HepG2 (cell line): ENCODE measurements around the gene TADA1. TPM values are rescaled to one million over a fixed set of nuclear protein-coding genes. Genes with fewer than 3 reads are reported as not detected.

Source experiments
- ERF ChIP-seq: IDR thresholded peaks from 2 replicates; pipeline ENCODE4 v1.6.1; 2018; ENCODE audit warnings: missing biosample characterization, missing genetic modification reagents
- FOSL2 ChIP-seq: sonication (generic); formaldehyde crosslinking; IDR thresholded peaks from 2 replicates; pipeline ENCODE4 v1.4.0; 2020; ENCODE audit warnings: missing genetic modification reagents
- GABPB1 ChIP-seq: IDR thresholded peaks from 2 replicates; pipeline ENCODE4 v1.6.1; 2016; ENCODE audit warnings: mild to moderate bottlenecking, missing genetic modification reagents, moderate library complexity, missing compliant biosample characterization
- HDAC1 ChIP-seq: sonication (generic); formaldehyde crosslinking; IDR thresholded peaks from 2 replicates; pipeline ENCODE4 v1.5.1; 2020; ENCODE audit warnings: mild to moderate bottlenecking, missing genetic modification reagents
- IKZF5 ChIP-seq: IDR thresholded peaks from 2 replicates; pipeline ENCODE4 v1.6.1; 2018; ENCODE audit warnings: missing genetic modification reagents, mild to moderate bottlenecking, missing compliant biosample characterization
- KAT8 ChIP-seq: IDR thresholded peaks from 2 replicates; pipeline ENCODE4 v1.6.1; 2016; ENCODE audit warnings: missing genetic modification reagents, missing compliant biosample characterization
- KDM1A ChIP-seq: IDR thresholded peaks from 2 replicates; pipeline ENCODE4 v1.6.1; 2016; ENCODE audit warnings: missing compliant biosample characterization
- KDM5B ChIP-seq: sonication (generic); formaldehyde crosslinking; IDR thresholded peaks from 2 replicates; pipeline ENCODE4 v1.4.0; 2020; ENCODE audit warnings: missing genetic modification reagents, mild to moderate bottlenecking, borderline replicate concordance
- KDM6A ChIP-seq: IDR thresholded peaks from 2 replicates; pipeline ENCODE4 v1.6.1; 2016; ENCODE audit warnings: low read depth
- KMT2B ChIP-seq: IDR thresholded peaks from 2 replicates; pipeline ENCODE4 v1.6.1; 2016; ENCODE audit warnings: missing genetic modification reagents, missing compliant biosample characterization
- LBX2 ChIP-seq: sonication (generic); formaldehyde crosslinking; IDR thresholded peaks from 2 replicates; pipeline ENCODE4 v1.5.0; 2020; ENCODE audit warnings: missing genetic modification reagents, mild to moderate bottlenecking, borderline replicate concordance
- MEF2D ChIP-seq: sonication (generic); formaldehyde crosslinking; IDR thresholded peaks from 2 replicates; pipeline ENCODE4 v1.5.1; 2020; ENCODE audit warnings: mild to moderate bottlenecking, missing genetic modification reagents
- SMAD3 ChIP-seq: sonication (generic); formaldehyde crosslinking; IDR thresholded peaks from 2 replicates; pipeline ENCODE4 v1.4.0; 2020; ENCODE audit warnings: missing genetic modification reagents
- SNRNP70 ChIP-seq: fragments of 200-400 bp; formaldehyde crosslinking; IDR thresholded peaks from 2 replicates; pipeline ENCODE4 v1.6.1; 2017; ENCODE audit warnings: mild to moderate bottlenecking, low read depth, low read length, moderate library complexity
- SOX13 ChIP-seq, 3 experiments: fragments of 450-650 bp in 1 of 3; sonication (generic) in 1 of 3; formaldehyde crosslinking in 1 of 3; IDR thresholded peaks in 2 of 3; conservative IDR thresholded peaks in 1 of 3; 2 replicates each; pipeline versions ENCODE4 v1.5.0 to v1.6.1; 2016 to 2020; ENCODE audit warnings: antibody characterized with exemption in 1 of 3, mild to moderate bottlenecking in 1 of 3, missing compliant biosample characterization in 1 of 3, missing genetic modification reagents in 1 of 3, moderate library complexity in 1 of 3
- SOX6 ChIP-seq, 2 experiments: fragments of 450-650 bp in 1 of 2; sonication (generic) in 1 of 2; formaldehyde crosslinking in 1 of 2; IDR thresholded peaks; 2 replicates each; pipeline versions ENCODE4 v1.4.0 to v1.6.1; 2017 to 2020; ENCODE audit warnings: antibody characterized with exemption in 1 of 2, mild to moderate bottlenecking in 1 of 2, missing genetic modification reagents in 1 of 2
- SP5 ChIP-seq: IDR thresholded peaks from 2 replicates; pipeline ENCODE4 v1.6.1; 2016; ENCODE audit warnings: low read depth, borderline replicate concordance
- SPEN ChIP-seq: sonication (generic); formaldehyde crosslinking; IDR thresholded peaks from 2 replicates; pipeline ENCODE4 v1.5.1; 2020; ENCODE audit warnings: low read depth, mild to moderate bottlenecking, missing genetic modification reagents
- TAF1 ChIP-seq: sonication (generic); formaldehyde crosslinking; IDR thresholded peaks from 2 replicates; pipeline ENCODE4 v1.4.0; 2020; ENCODE audit warnings: missing genetic modification reagents
- XRCC5 ChIP-seq: fragments of 200-400 bp; formaldehyde crosslinking; optimal IDR thresholded peaks from 2 replicates; pipeline ENCODE3; 2017; ENCODE audit warnings: mild to moderate bottlenecking, low read length
- ZGPAT ChIP-seq: IDR thresholded peaks from 2 replicates; pipeline ENCODE4 v1.6.1; 2016; ENCODE audit warnings: mild to moderate bottlenecking
- ZNF350 ChIP-seq: sonication (generic); formaldehyde crosslinking; IDR thresholded peaks from 2 replicates; pipeline ENCODE4 v1.4.0; 2020; ENCODE audit warnings: mild to moderate bottlenecking, low read depth, missing genetic modification reagents, borderline replicate concordance
- ZNF747 ChIP-seq: sonication (generic); formaldehyde crosslinking; IDR thresholded peaks from 2 replicates; pipeline ENCODE4 v1.8.1; 2023; ENCODE audit warnings: missing genetic modification reagents, mild to moderate bottlenecking, borderline replicate concordance
- ZNF773 ChIP-seq: sonication (generic); formaldehyde crosslinking; IDR thresholded peaks from 2 replicates; pipeline ENCODE4 v1.4.0; 2020; ENCODE audit warnings: missing genetic modification reagents, borderline replicate concordance
- polyA plus RNA-seq, 8 experiments: library from polyadenylated mRNA; depleted of rRNA in 3 of 8; stranded (reverse) in 7 of 8; unstranded in 1 of 8; fragments of >200 nt; fragmentation: Illumina TruSeq in 4 of 8; extraction: Trizol in 4 of 8; gene quantifications; 2 replicates each; pipeline versions ENCODE4 v1.2.1 to v1.2.3, GENCODE V29; 2011 to 2016; ENCODE audit warnings: low read depth in 4 of 8, missing spikeins in 1 of 8, mixed read lengths in 1 of 8; ENCODE audit not compliant: insufficient read depth in 1 of 8
- total RNA-seq, 5 experiments: library from RNA; depleted of rRNA; stranded (reverse); fragments of >200 nt; fragmentation: Illumina TruSeq; extraction: Trizol; gene quantifications; 2 replicates each; pipeline ENCODE4 v1.2.3, GENCODE V29; 2016; ENCODE audit warnings: low read depth in 1 of 5
- TF ChIP-seq, protein P1 (sequence below): sonication (generic); formaldehyde crosslinking; IDR thresholded peaks from 2 replicates; pipeline ENCODE4 v1.8.0; 2022; ENCODE audit warnings: mild to moderate bottlenecking, missing genetic modification reagents; ENCODE audit not compliant: insufficient replicate concordance

Gene TADA1
- total and polyA plus RNA-seq, 2 of the 13 experiments (the other 11 are each of a cell fraction or from before 2014, with no cell fraction given): 28.3 to 29.1 TPM

DNA sequence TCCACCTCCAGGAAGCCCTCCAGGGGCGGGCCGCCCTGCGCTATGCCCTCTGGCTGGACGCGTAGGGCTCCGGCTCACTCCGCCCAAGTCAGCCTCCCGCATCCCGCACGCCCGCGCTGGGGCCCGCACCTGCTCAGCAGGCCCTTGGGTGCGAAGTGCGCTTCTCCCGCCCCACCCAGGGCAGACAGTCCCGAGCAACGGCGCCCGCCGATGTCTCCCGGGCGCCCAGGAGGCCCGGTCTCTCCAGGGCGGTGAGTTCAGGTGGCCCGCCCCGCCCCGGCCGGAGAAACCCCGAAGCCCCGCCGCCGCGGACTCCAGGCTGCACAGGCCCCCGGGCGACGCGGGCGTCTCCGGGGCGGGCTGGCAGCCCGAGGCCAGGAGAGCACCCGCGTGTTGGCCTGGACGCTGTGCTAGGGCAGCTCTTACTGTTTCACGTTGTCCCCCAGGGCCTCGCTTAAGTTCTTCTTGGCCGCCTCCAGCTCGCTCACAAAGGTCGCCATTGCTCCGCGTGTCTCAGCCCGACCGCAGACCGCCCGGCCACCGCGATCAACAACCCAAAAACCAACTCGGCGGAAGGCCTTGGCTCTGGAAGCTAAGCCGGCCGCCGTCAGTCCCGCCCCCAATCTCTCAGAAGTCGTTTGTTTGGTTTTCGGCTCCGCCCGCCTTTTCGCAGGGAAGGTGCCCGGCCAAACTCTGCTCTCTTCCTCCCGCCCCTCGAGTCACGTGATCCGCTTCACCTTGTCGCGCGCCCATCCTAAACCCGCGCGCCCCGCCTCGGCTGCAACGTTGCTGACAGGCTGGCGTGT, at the start of gene TADA1 (continued):
- TF ChIP-seq IKZF5 (CRISPR knock-in tag) (peak; percentile 76), XRCC5 (peak; percentile 94), HDAC1 (peak; percentile 68), KDM5B (peak; percentile 41; the same call in 1 of the 2 replicates), SOX6 (IDR thresholded peaks at IDR 0.05) (no peak), SOX6 (CRISPR knock-in tag; IDR thresholded peaks at IDR 0.05) (peak; percentile 54; the same call in 1 of the 2 replicates), SPEN (CRISPR knock-in tag) (peak; percentile 58; the same call in 1 of the 2 replicates), ZGPAT (CRISPR knock-in tag) (peak; percentile 86), GABPB1 (CRISPR knock-in tag) (peak; percentile 87), SP5 (peak; percentile 94), SMAD3 (CRISPR knock-in tag) (peak; percentile 83; the same call in 1 of the 2 replicates), MEF2D (peak; percentile 69; the same call in 1 of the 2 replicates), ZNF773 (CRISPR knock-in tag) (peak; percentile 55; the same call in 1 of the 2 replicates), SOX13 (IDR thresholded peaks at IDR 0.05) (no peak), SOX13 (CRISPR knock-in tag; conservative IDR thresholded peaks at IDR 0.05 in 1 of 2, IDR thresholded peaks at IDR 0.05 in 1 of 2) (peak in 1 of 2 experiments; percentile 61; a peak in 2 of 4 replicates), FOSL2 (CRISPR knock-in tag) (peak; percentile 40; the same call in 1 of the 2 replicates), TAF1 (CRISPR knock-in tag) (peak; percentile 94), KMT2B (CRISPR knock-in tag) (peak; percentile 86), ZNF350 (CRISPR knock-in tag) (peak; percentile 55; the same call in 1 of the 2 replicates), KAT8 (CRISPR knock-in tag) (peak; percentile 79), ZNF747 (CRISPR knock-in tag) (peak; percentile 92), KDM1A (0 out of 2 replicates have a peak, but pooled peaks have one; percentile 11), SNRNP70 (no peak), ERF (CRISPR knock-in tag) (peak; percentile 77), LBX2 (CRISPR knock-in tag) (0 out of 2 replicates have a peak, but pooled peaks have one; percentile 19), KDM6A (CRISPR knock-in tag) (no peak)
- TF ChIP-seq, protein P1, sequence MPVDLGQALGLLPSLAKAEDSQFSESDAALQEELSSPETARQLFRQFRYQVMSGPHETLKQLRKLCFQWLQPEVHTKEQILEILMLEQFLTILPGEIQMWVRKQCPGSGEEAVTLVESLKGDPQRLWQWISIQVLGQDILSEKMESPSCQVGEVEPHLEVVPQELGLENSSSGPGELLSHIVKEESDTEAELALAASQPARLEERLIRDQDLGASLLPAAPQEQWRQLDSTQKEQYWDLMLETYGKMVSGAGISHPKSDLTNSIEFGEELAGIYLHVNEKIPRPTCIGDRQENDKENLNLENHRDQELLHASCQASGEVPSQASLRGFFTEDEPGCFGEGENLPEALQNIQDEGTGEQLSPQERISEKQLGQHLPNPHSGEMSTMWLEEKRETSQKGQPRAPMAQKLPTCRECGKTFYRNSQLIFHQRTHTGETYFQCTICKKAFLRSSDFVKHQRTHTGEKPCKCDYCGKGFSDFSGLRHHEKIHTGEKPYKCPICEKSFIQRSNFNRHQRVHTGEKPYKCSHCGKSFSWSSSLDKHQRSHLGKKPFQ (CRISPR knock-in tag): peak; percentile 5
